ENCODE results near the gene ASPHD1. TPM values are rescaled to one million over a fixed set of nuclear protein-coding genes. Genes with fewer than 3 reads are reported as not detected.

Gene ASPHD1
- total and polyA plus RNA-seq, 2 of the 4 experiments (the other 2 are of a cell fraction), result 4.1 to 14.5 TPM

- Histone ChIP-seq H3K23ac (ENCODE audit: low read depth, low read length) (no peak overlapping the region), H3K4me3 (ENCODE audit: insufficient read depth, low read depth, low read length) (no peak overlapping the region), H3K9me3 (ENCODE audit: control insufficient read depth, insufficient read depth, low read length) (no peaks in the 10 kb centered on the region), H4K8ac (ENCODE audit: low read depth in 2 of 2, low read length in 2 of 2) (no peak overlapping the region), H3K9ac (ENCODE audit: low read depth, low read length) (no peak overlapping the region), H3K4me2 (ENCODE audit: low read depth, low read length) (no peak overlapping the region), H2BK120ac (ENCODE audit: low read depth, low read length) (no peak overlapping the region), H2BK5ac (ENCODE audit: low read depth, low read length, poor library complexity, severe bottlenecking) (no peak overlapping the region), H3K18ac (ENCODE audit: low read depth, low read length) (no peak overlapping the region), H3K56ac (ENCODE audit: extremely low read depth, insufficient read depth, low read length) (no peak overlapping the region), H3K14ac (replicated peaks; ENCODE audit: low read depth, low read length) (no peak overlapping the region), H3K79me1 (ENCODE audit: low read depth in 1 of 2, low read length in 2 of 2) (no peaks in the 10 kb centered on the region), H2AK5ac (ENCODE audit: low read depth, low read length) (no peak overlapping the region), H3K9me1 (ENCODE audit: insufficient read depth, low read length) (no peaks in the 10 kb centered on the region), H2BK15ac (ENCODE audit: low read depth, low read length) (no peak overlapping the region), H2AK9ac (replicated peaks; ENCODE audit: low read depth, low read length, poor library complexity) (no peak overlapping the region), H3K27ac (ENCODE audit: insufficient read depth, low read length) (no peak overlapping the region), H2AFZ (replicated peaks; ENCODE audit: low read length, poor library complexity) (no peak overlapping the region), H4K20me1 (ENCODE audit: insufficient read depth, low read length) (peaks cover 3% of the 10 kb centered on the region; the same call in 1 of the 2 replicates), H4K5ac (ENCODE audit: low read depth, low read length) (no peak overlapping the region), H3K4ac (ENCODE audit: low read depth, low read length) (no peak overlapping the region), H3K4me1 (ENCODE audit: control insufficient read depth, insufficient read depth, low read length) (no peaks in the 10 kb centered on the region), H3K27me3 (ENCODE audit: control insufficient read depth, insufficient read depth, low read length) (peaks cover 18% of the 10 kb centered on the region), H4K91ac (ENCODE audit: insufficient read depth, low read depth, low read length) (no peak overlapping the region), H2BK20ac (ENCODE audit: low read depth, low read length) (no peak overlapping the region), H3K36me3 (ENCODE audit: control insufficient read depth, insufficient read depth, low read length) (no peaks in the 10 kb centered on the region)
- no TSS peak for BruUV-seq (replicated peaks)
- DNase-seq (no peak), ATAC-seq (ENCODE audit: low read depth) (no peak)
- 90% methylated on average over 18 of the region's 26 CpGs; no CpG with 5 or more reads in 1 of the 2 experiments for WGBS, 2 experiments (ENCODE audit: extremely low coverage in 2 of 2, insufficient read length in 1 of 2)
- ChIA-PET CTCF (no interaction called here), POLR2A (ENCODE audit: unreplicated experiment) (no interaction called here)
- no peak for TF ChIP-seq SMC3 (IDR thresholded peaks at IDR 0.05; ENCODE audit: low read depth, low read length)
- no peak for TF ChIP-seq NFE2L2 (IDR thresholded peaks at IDR 0.05; ENCODE audit: low read depth, low read length)
- TF ChIP-seq RFX5 (IDR thresholded peaks at IDR 0.05; ENCODE audit: low read depth, low read length), result no peak
- TF ChIP-seq CHD1 (IDR thresholded peaks at IDR 0.05; ENCODE audit: low read depth, low read length), result no peak
- no peak for TF ChIP-seq CEBPB (IDR thresholded peaks at IDR 0.05; ENCODE audit: low read depth, low read length)
- no peak for TF ChIP-seq RAD21 (IDR thresholded peaks at IDR 0.05; ENCODE audit: low read length)
- TF ChIP-seq FOS (IDR thresholded peaks at IDR 0.05; ENCODE audit: low read depth, low read length), result no peak
- no peak for TF ChIP-seq MAZ (IDR thresholded peaks at IDR 0.05; ENCODE audit: borderline replicate concordance, low read depth, low read length)
- TF ChIP-seq USF2 (IDR thresholded peaks at IDR 0.05; ENCODE audit: low read depth, low read length), result no peak
- TF ChIP-seq POLR2A (IDR thresholded peaks at IDR 0.05; ENCODE audit: low read depth, low read length), result no peak
- no peak for TF ChIP-seq RCOR1 (IDR thresholded peaks at IDR 0.05; ENCODE audit: insufficient replicate concordance, low read length)
- dilution Hi-C loops (cut with HindIII; ENCODE audit: low sequenced_read_pairs, unreplicated experiment) (no loop called here), intact Hi-C loops (cut with micrococcal nuclease) (no loop called here), in situ Hi-C loops (cut with MboI; ENCODE audit: low sequenced_read_pairs) (no loop called here)
These were observed 27.0 kb upstream of the ASPHD1 start for GRCh38 chr16:29873319-29873718.

Data from IMR-90 (cell line).